CD4-positive, CD25-positive, alpha-beta regulatory T cell (primary cell): ENCODE data around the gene NR3C1. TPM values are rescaled to one million over a fixed set of nuclear protein-coding genes. Genes with fewer than 3 reads are reported as not detected.

Experiments
- ATAC-seq, 2 donors: fragments of 150-1000 bp; cut with Tn5 transposase; one replicate each; pipeline ENCODE4 v1.10.0; 2021; ENCODE audit warnings: low read depth in 2 of 2, moderate number of reproducible peaks in 2 of 2, moderate library complexity in 1 of 2
- DNase-seq, 3 donors: peaks; one replicate each; pipeline versions ENCODE4 v3.0.0 to v3.0.0-alpha.2; 2012 to 2022; ENCODE audit warnings: mixed read lengths in 1 of 3
- H3K27ac ChIP-seq: one replicate; pipeline ENCODE4 v1.7.0; 2013; ENCODE audit warnings: mild to moderate bottlenecking, low read length; ENCODE audit not compliant: insufficient read depth, poor library complexity, severe bottlenecking
- H3K27me3 ChIP-seq: one replicate; pipeline ENCODE4 v1.7.0; 2013; ENCODE audit warnings: low read length; ENCODE audit not compliant: control insufficient read depth, insufficient read depth
- H3K36me3 ChIP-seq: one replicate; pipeline ENCODE4 v1.7.0; 2013; ENCODE audit warnings: mild to moderate bottlenecking, low read length, moderate library complexity; ENCODE audit not compliant: control insufficient read depth, insufficient read depth
- H3K4me1 ChIP-seq: 2 replicates; pipeline ENCODE4 v1.7.0; 2013; ENCODE audit warnings: mild to moderate bottlenecking, low read length; ENCODE audit not compliant: insufficient read depth, control insufficient read depth, poor library complexity, severe bottlenecking
- H3K4me3 ChIP-seq: one replicate; pipeline ENCODE4 v1.7.0; 2013; ENCODE audit warnings: low read depth, mild to moderate bottlenecking, low read length, moderate library complexity
- H3K9me3 ChIP-seq, 2 experiments: 1 replicate in 1 of 2; 2 replicates in 1 of 2; pipeline ENCODE4 v1.7.0; 2013; ENCODE audit warnings: low read length in 2 of 2, mild to moderate bottlenecking in 1 of 2, moderate library complexity in 1 of 2; ENCODE audit not compliant: control insufficient read depth in 2 of 2
- H3K27ac Mint-ChIP-seq, 3 donors: one replicate each; pipeline ENCODE4 v1.8.0; 2020 to 2022; ENCODE audit warnings: mild to moderate bottlenecking in 3 of 3, mixed read lengths in 3 of 3, moderate library complexity in 2 of 3
- H3K27me3 Mint-ChIP-seq: one replicate; pipeline ENCODE4 v1.8.0; 2022; ENCODE audit warnings: mild to moderate bottlenecking, mixed read lengths
- H3K36me3 Mint-ChIP-seq: one replicate; pipeline ENCODE4 v1.8.0; 2020; ENCODE audit warnings: mixed read lengths
- H3K4me1 Mint-ChIP-seq, 4 donors: one replicate each; pipeline ENCODE4 v1.8.0; 2020 to 2022; ENCODE audit warnings: mixed read lengths in 4 of 4, mild to moderate bottlenecking in 1 of 4
- H3K4me3 Mint-ChIP-seq, 4 donors: one replicate each; pipeline ENCODE4 v1.8.0; 2020 to 2022; ENCODE audit warnings: mild to moderate bottlenecking in 4 of 4, mixed read lengths in 4 of 4, moderate library complexity in 3 of 4
- H3K9me3 Mint-ChIP-seq, 7 donors: one replicate each; pipeline ENCODE4 v1.8.0; 2020 to 2022; ENCODE audit warnings: mixed read lengths in 7 of 7, mild to moderate bottlenecking in 3 of 7, moderate library complexity in 2 of 7
- polyA plus RNA-seq, 4 donors: library from polyadenylated mRNA; unstranded; fragments of 300-500 nt; fragmentation: Illumina TruSeq; gene quantifications; one replicate each; pipeline ENCODE4 v1.2.3, GENCODE V29; 2021
- total RNA-seq: library from RNA; stranded (reverse); gene quantifications from one replicate; pipeline ENCODE4 v1.2.3, GENCODE V29; 2022

Gene NR3C1
- total RNA-seq = 154 TPM
- 10 to 100 TPM; 62.5 to 85.5 (median 71.3) TPM for polyA plus RNA-seq

DNA sequence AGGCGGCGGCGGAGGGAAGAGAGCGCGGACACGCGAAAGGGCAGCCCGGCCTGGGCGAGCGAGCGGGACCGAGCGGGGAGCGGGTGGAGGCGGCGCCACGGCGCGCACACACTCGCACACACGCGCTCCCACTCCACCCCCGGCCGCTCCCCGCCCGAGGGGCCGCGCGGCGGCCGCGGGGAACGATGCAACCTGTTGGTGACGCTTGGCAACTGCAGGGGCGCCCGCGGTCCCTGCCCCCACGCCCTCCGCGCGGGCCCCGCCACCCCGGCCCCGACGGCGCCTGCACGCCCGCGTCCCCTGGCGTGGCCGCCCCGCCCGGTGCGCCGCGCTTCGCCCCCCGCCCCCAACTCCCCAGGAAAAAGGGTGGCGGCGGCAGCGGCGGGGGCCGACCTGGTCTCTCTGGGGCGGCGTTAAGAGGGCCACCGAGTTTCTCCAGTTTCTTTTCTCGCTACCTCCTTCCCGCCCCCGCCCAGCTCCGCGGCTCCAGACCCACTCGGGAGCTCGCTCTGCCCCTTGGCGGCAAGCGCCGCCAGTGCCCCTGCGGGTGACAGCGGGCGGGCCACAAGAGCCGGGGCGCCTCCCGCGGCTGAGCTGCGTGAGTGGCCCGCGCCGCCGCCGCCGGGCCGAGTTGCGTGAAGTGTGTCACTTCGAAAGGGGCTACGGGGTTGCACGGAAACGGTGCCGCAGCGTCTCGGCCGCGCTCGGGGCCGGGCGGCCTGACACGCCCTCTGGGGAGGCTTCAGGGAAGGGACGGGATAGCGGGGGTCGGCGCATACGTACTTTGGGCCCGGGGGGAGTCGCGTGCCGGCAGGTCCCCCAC, at the start of gene NR3C1:
TSS of gene NR3C1 (minus strand) at position 94 of the 823 bp plus-strand sequence. CDS start 2,847 bp downstream, outside the sequence.
- no peaks in the 10 kb centered on the region for H3K9me3 Mint-ChIP-seq
- H3K4me1 Mint-ChIP-seq = peaks cover 28 to 47% (median 35%) of the 10 kb centered on the region in 4 donors
- peaks cover 46% of the 10 kb centered on the region for H3K4me1 ChIP-seq
- ATAC-seq (peak; percentile 80 to 83), DNase-seq (peak; percentile 79 to 93 (median 89))
- no peaks in the 10 kb centered on the region for H3K27me3 Mint-ChIP-seq
- no peaks in the 10 kb centered on the region for H3K9me3 ChIP-seq
- H3K36me3 ChIP-seq = peaks cover 16% of the 10 kb centered on the region
- H3K4me3 ChIP-seq = peak within 1 kb of the TSS; percentile 98
- H3K36me3 Mint-ChIP-seq = peaks cover 20% of the 10 kb centered on the region
- peak within 1 kb of the TSS; percentile 95 for H3K27ac ChIP-seq
- no peaks in the 10 kb centered on the region for H3K27me3 ChIP-seq
- peak within 1 kb of the TSS; percentile 97 to 99 (median 99) for H3K27ac Mint-ChIP-seq
- H3K4me3 Mint-ChIP-seq = peak within 1 kb of the TSS; percentile 91 to 100 (median 98)

DNA sequence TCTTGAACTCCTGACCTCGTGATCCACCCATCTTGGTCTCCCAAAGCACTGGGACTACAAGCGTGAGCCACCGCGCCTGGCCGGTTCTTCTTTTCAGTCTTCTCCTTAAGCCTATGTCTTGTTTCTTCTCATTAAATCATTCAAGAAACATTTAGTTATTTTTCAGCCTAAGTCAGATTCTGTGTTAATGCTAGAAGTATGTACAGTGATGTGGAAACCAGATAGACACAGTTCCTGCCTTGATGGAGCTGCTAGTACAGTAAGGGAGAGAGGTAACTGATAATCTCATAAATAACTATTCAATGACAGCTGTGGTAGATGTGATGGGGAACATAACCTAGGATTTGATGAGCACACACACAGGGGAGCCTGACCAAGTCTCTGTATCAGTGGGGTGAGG, 46.3 kb upstream of the NR3C1 start:
- Mint-ChIP-seq H3K4me1 (peaks cover 4 to 19% (median 8%) of the 10 kb centered on the region in 4 donors), H3K4me3 (no peak overlapping the region), H3K27me3 (no peaks in the 10 kb centered on the region), H3K36me3 (no peaks in the 10 kb centered on the region), H3K9me3 (no peaks in the 10 kb centered on the region), H3K27ac (no peak overlapping the region)
- ATAC-seq = no peak
- no peak for DNase-seq
- Histone ChIP-seq H3K27ac (no peak overlapping the region), H3K9me3 (no peaks in the 10 kb centered on the region), H3K27me3 (no peaks in the 10 kb centered on the region), H3K4me3 (no peak overlapping the region), H3K4me1 (peaks cover 4% of the 10 kb centered on the region), H3K36me3 (no peaks in the 10 kb centered on the region)

DNA sequence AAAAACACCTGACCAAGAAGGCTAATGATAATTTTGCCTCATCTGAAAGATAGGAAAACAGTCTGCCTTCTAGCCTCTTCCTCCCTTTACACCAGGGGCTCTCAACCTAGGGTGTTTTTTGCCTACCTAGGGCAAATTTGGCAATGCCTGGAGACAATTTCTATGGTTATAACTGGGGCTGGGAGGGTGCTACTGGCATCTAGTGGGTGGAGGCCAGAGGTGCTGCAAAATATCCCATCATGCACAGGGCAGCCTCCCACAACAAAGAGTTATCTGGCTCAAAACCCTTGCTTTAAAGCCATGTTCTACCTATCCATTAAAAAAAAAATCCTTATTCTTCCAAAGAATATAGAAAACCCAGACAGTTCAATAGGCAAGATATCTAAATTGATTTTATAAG, 45.0 kb upstream of the NR3C1 start:
- H3K27me3 ChIP-seq = no peaks in the 10 kb centered on the region
- H3K9me3 Mint-ChIP-seq = no peaks in the 10 kb centered on the region
- no peaks in the 10 kb centered on the region for H3K27me3 Mint-ChIP-seq
- H3K4me1 Mint-ChIP-seq = peaks cover 5 to 19% (median 8%) of the 10 kb centered on the region in 4 donors
- H3K9me3 ChIP-seq = no peaks in the 10 kb centered on the region
- peak overlapping the region in 1 of 3 donors; percentile 71 for H3K27ac Mint-ChIP-seq
- ATAC-seq (peak in 1 of 2 donors; percentile 46), DNase-seq (no peak)
- H3K4me3 ChIP-seq = no peak overlapping the region
- H3K27ac ChIP-seq = no peak overlapping the region
- no peaks in the 10 kb centered on the region for H3K36me3 ChIP-seq
- H3K4me1 ChIP-seq = peaks cover 4% of the 10 kb centered on the region
- no peaks in the 10 kb centered on the region for H3K36me3 Mint-ChIP-seq
- peak overlapping the region in 1 of 4 donors; percentile 48 for H3K4me3 Mint-ChIP-seq

DNA sequence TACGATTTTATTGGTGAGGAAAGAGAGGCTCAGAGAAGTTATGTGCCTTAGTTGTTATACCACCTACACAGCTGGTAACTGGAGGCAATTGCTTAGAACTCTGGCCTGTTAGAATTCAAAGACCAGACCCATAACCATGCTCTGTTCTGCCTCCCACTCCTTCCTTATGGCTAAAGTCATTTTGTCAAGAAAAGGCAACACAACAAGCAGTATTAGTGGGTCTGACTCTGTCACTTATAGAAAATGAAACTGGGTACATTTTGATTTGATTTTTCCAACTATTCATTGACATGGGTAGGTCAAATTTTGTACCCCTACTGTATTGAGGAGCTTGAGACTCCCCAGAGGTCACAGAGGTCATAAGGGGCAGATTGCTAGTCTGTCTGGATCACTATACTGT, 44.5 kb upstream of the NR3C1 start:
- Mint-ChIP-seq H3K4me3 (no peak overlapping the region), H3K27ac (peak overlapping the region in 2 of 3 donors; percentile 31 to 71), H3K4me1 (peaks cover 5 to 19% (median 8%) of the 10 kb centered on the region in 4 donors), H3K27me3 (no peaks in the 10 kb centered on the region), H3K36me3 (no peaks in the 10 kb centered on the region), H3K9me3 (no peaks in the 10 kb centered on the region)
- no peaks in the 10 kb centered on the region for H3K36me3 ChIP-seq
- DNase-seq = no peak
- no peak overlapping the region for H3K4me3 ChIP-seq
- no peak for ATAC-seq
- H3K27me3 ChIP-seq = no peaks in the 10 kb centered on the region
- no peaks in the 10 kb centered on the region for H3K9me3 ChIP-seq
- no peak overlapping the region for H3K27ac ChIP-seq
- peaks cover 4% of the 10 kb centered on the region for H3K4me1 ChIP-seq

DNA sequence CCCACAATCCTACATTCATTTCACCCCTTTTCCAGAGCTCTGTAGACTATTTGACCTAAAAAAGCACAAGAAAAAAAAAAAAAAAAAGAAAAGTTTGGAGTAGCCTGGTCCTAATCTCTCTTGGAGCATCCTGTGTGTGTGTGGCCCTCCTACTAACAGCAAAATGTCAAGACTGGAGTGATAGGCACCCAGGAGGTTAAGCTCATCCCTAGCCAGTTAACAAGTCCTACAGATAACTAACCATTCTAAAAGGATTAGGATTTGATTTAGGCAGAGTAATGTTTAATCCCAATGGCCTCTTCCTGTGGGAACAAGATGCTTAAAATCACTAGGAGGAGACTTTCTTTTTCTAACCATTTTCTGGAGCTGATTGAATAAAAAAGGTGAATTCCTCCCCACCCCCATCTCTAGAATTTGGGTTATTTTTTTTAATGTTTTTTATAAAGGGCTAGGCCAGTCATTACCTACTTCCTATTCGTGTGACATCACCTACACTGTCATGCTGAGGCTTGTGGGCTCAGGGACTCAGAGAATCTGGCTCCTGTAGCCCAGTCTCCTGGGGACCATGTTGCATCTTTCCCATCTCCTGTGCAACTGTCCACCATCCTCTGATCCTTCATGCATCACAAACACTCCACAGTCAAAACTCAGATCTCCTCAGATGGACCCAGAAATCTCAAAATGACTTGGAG, 43.2 kb upstream of the NR3C1 start:
- Mint-ChIP-seq H3K27me3 (peaks cover 4% of the 10 kb centered on the region), H3K27ac (peak overlapping the region in 1 of 3 donors; percentile 8), H3K9me3 (no peaks in the 10 kb centered on the region), H3K4me1 (peaks cover 5 to 19% (median 8%) of the 10 kb centered on the region in 4 donors), H3K36me3 (no peaks in the 10 kb centered on the region), H3K4me3 (no peak overlapping the region)
- Histone ChIP-seq H3K9me3 (no peaks in the 10 kb centered on the region), H3K27ac (no peak overlapping the region), H3K36me3 (no peaks in the 10 kb centered on the region), H3K4me3 (no peak overlapping the region), H3K27me3 (no peaks in the 10 kb centered on the region), H3K4me1 (peaks cover 4% of the 10 kb centered on the region)
- ATAC-seq = peak in 1 of 2 donors; percentile 52
- peak in 1 of 3 donors; percentile 15 for DNase-seq

DNA sequence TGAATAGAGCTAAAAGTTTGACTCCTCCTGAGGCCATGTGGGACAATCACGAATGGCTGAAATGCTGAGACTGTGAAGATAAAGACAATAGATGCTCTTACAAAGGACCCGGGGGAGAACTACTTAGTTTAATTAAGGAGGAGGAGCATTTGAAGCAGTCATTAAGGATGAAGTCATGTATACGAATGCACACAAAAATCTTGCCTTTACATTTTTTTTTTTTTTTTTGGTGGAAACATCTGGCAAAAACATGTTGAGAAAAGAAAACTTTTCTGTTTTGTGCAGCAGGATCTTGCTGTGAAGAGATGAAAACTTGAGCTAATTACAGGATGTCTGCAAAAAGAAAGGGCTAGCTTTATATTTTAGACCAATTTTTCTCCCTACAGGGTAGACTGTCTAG, 42.3 kb upstream of the NR3C1 start:
- H3K27ac ChIP-seq = no peak overlapping the region
- peaks cover 5 to 19% (median 8%) of the 10 kb centered on the region in 4 donors for H3K4me1 Mint-ChIP-seq
- no peaks in the 10 kb centered on the region for H3K9me3 Mint-ChIP-seq
- H3K36me3 ChIP-seq = no peaks in the 10 kb centered on the region
- H3K4me1 ChIP-seq = peaks cover 4% of the 10 kb centered on the region
- no peak overlapping the region for H3K4me3 Mint-ChIP-seq
- ATAC-seq (no peak), DNase-seq (no peak)
- H3K27me3 ChIP-seq = no peaks in the 10 kb centered on the region
- H3K4me3 ChIP-seq = no peak overlapping the region
- no peak overlapping the region for H3K27ac Mint-ChIP-seq
- no peaks in the 10 kb centered on the region for H3K36me3 Mint-ChIP-seq
- H3K27me3 Mint-ChIP-seq = peaks cover 4% of the 10 kb centered on the region
- no peaks in the 10 kb centered on the region for H3K9me3 ChIP-seq

DNA sequence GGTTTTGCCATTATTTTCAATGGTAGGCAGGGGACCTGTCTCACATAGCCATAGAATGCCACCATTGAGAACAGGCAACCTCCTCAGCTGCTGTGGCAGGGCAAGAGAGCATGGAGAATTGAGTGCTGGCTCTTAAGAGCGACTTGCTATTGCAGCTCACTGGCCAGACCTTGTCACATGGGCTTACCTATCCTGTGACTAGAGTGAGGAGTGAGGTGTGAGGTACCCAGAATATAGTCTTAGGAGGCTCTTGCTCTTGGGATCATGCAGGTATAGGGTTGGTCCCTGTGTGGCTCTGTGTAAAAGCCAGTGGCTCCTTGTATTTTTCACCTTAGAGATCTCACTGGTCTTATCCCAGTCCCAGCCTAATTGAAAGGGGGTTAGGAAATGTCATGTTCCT, 39.8 kb upstream of the NR3C1 start:
- peaks cover 5 to 15% (median 6%) of the 10 kb centered on the region in 4 donors for H3K4me1 Mint-ChIP-seq

More for the DNA sequence above, 39.8 kb upstream of the NR3C1 start:
- Mint-ChIP-seq H3K27ac (no peak overlapping the region), H3K4me3 (no peak overlapping the region), H3K27me3 (peaks cover 4% of the 10 kb centered on the region), H3K9me3 (peaks cover 0 to 2% (median 0%) of the 10 kb centered on the region in 7 donors), H3K36me3 (no peaks in the 10 kb centered on the region)
- Histone ChIP-seq H3K4me1 (peaks cover 4% of the 10 kb centered on the region), H3K27me3 (no peaks in the 10 kb centered on the region), H3K4me3 (no peak overlapping the region), H3K9me3 (no peaks in the 10 kb centered on the region), H3K36me3 (no peaks in the 10 kb centered on the region), H3K27ac (no peak overlapping the region)
- no peak for DNase-seq
- ATAC-seq = no peak
